CD4-positive, CD25-positive, alpha-beta regulatory T cell (primary cell): ENCODE results near the gene CHST15. TPM values are rescaled to one million over a fixed set of nuclear protein-coding genes. Genes with fewer than 3 reads are reported as not detected.

Source experiments
- ATAC-seq, 2 donors: fragments of 150-1000 bp; cut with Tn5 transposase; one replicate each; pipeline ENCODE4 v1.10.0; 2021; ENCODE audit warnings: low read depth in 2 of 2, moderate number of reproducible peaks in 2 of 2, moderate library complexity in 1 of 2
- DNase-seq, 3 donors: peaks; one replicate each; pipeline versions ENCODE4 v3.0.0 to v3.0.0-alpha.2; 2012 to 2022; ENCODE audit warnings: mixed read lengths in 1 of 3
- H3K27ac ChIP-seq: one replicate; pipeline ENCODE4 v1.7.0; 2013; ENCODE audit warnings: mild to moderate bottlenecking, low read length; ENCODE audit not compliant: insufficient read depth, poor library complexity, severe bottlenecking
- H3K27me3 ChIP-seq: one replicate; pipeline ENCODE4 v1.7.0; 2013; ENCODE audit warnings: low read length; ENCODE audit not compliant: control insufficient read depth, insufficient read depth
- H3K36me3 ChIP-seq: one replicate; pipeline ENCODE4 v1.7.0; 2013; ENCODE audit warnings: mild to moderate bottlenecking, low read length, moderate library complexity; ENCODE audit not compliant: control insufficient read depth, insufficient read depth
- H3K4me1 ChIP-seq: 2 replicates; pipeline ENCODE4 v1.7.0; 2013; ENCODE audit warnings: mild to moderate bottlenecking, low read length; ENCODE audit not compliant: insufficient read depth, control insufficient read depth, poor library complexity, severe bottlenecking
- H3K4me3 ChIP-seq: one replicate; pipeline ENCODE4 v1.7.0; 2013; ENCODE audit warnings: low read depth, mild to moderate bottlenecking, low read length, moderate library complexity
- H3K9me3 ChIP-seq, 2 experiments: 1 replicate in 1 of 2; 2 replicates in 1 of 2; pipeline ENCODE4 v1.7.0; 2013; ENCODE audit warnings: low read length in 2 of 2, mild to moderate bottlenecking in 1 of 2, moderate library complexity in 1 of 2; ENCODE audit not compliant: control insufficient read depth in 2 of 2
- H3K27ac Mint-ChIP-seq, 3 donors: one replicate each; pipeline ENCODE4 v1.8.0; 2020 to 2022; ENCODE audit warnings: mild to moderate bottlenecking in 3 of 3, mixed read lengths in 3 of 3, moderate library complexity in 2 of 3
- H3K27me3 Mint-ChIP-seq: one replicate; pipeline ENCODE4 v1.8.0; 2022; ENCODE audit warnings: mild to moderate bottlenecking, mixed read lengths
- H3K36me3 Mint-ChIP-seq: one replicate; pipeline ENCODE4 v1.8.0; 2020; ENCODE audit warnings: mixed read lengths
- H3K4me1 Mint-ChIP-seq, 4 donors: one replicate each; pipeline ENCODE4 v1.8.0; 2020 to 2022; ENCODE audit warnings: mixed read lengths in 4 of 4, mild to moderate bottlenecking in 1 of 4
- H3K4me3 Mint-ChIP-seq, 4 donors: one replicate each; pipeline ENCODE4 v1.8.0; 2020 to 2022; ENCODE audit warnings: mild to moderate bottlenecking in 4 of 4, mixed read lengths in 4 of 4, moderate library complexity in 3 of 4
- H3K9me3 Mint-ChIP-seq, 7 donors: one replicate each; pipeline ENCODE4 v1.8.0; 2020 to 2022; ENCODE audit warnings: mixed read lengths in 7 of 7, mild to moderate bottlenecking in 3 of 7, moderate library complexity in 2 of 7
- polyA plus RNA-seq, 4 donors: library from polyadenylated mRNA; unstranded; fragments of 300-500 nt; fragmentation: Illumina TruSeq; gene quantifications; one replicate each; pipeline ENCODE4 v1.2.3, GENCODE V29; 2021
- total RNA-seq: library from RNA; stranded (reverse); gene quantifications from one replicate; pipeline ENCODE4 v1.2.3, GENCODE V29; 2022

CHST15 gene
- total and polyA plus RNA-seq, 5 donors from 2014 or later = 0.13 to 0.47 (median 0.27) TPM; not detected in 1

- Histone ChIP-seq H3K4me3 (no peak overlapping the region), H3K4me1 (no peaks in the 10 kb centered on the region), H3K9me3 (no peaks in the 10 kb centered on the region), H3K36me3 (no peaks in the 10 kb centered on the region), H3K27ac (no peak overlapping the region), H3K27me3 (no peaks in the 10 kb centered on the region)
- no peaks in the 10 kb centered on the region for H3K36me3 Mint-ChIP-seq
- peaks cover 0 to 5% (median 0%) of the 10 kb centered on the region in 7 donors for H3K9me3 Mint-ChIP-seq
- H3K27ac Mint-ChIP-seq = peak overlapping the region in 1 of 3 donors; percentile 53
- ATAC-seq (no peak), DNase-seq (no peak)
- H3K4me3 Mint-ChIP-seq = no peak overlapping the region
- peaks cover 13% of the 10 kb centered on the region for H3K27me3 Mint-ChIP-seq
- H3K4me1 Mint-ChIP-seq = no peaks in the 10 kb centered on the region
These were observed 50.6 kb downstream of the CHST15 start for GRCh38 chr10:124042656-124043309.

DNA sequence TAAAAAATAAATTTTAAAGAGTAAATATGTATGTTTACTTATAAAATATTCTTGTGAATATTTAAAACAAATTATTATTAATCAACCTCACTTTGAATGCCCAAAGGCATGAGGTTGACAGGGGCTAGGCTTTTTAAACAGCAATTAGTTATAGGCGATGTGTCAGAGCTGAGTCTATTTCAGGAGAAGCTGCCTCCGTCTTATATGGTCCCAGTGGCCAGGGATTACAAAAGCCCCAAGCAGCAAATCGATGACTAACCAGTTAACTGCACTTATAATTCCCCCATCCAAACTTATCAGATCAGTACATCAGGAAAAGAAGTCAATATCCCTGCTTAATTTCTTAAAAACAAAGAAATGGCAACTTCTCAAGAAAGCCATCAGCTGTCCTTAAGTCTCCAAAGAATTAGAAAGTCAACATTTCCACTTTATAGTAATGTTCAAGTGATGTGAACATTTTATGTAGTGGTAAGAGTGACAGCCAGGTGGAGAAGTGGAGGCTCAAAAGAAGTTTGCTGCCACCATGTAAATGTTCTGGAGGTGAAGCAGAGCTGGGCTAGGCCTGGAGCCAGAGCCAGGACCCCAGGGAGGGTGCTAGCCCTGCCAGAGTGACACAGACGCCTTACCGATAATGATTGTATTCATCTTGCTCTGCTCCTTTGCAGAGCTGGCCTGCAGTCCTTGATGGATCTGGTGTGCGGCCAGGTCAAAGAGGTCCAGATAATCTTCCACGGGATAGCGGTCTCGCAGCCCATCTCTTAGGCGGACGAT is 51.5 kb downstream of the CHST15 start:
- Histone ChIP-seq H3K4me1 (no peaks in the 10 kb centered on the region), H3K9me3 (no peaks in the 10 kb centered on the region), H3K4me3 (no peak overlapping the region), H3K36me3 (no peaks in the 10 kb centered on the region), H3K27ac (no peak overlapping the region), H3K27me3 (no peaks in the 10 kb centered on the region)
- H3K27me3 Mint-ChIP-seq = peaks cover 13% of the 10 kb centered on the region
- H3K36me3 Mint-ChIP-seq = no peaks in the 10 kb centered on the region
- H3K27ac Mint-ChIP-seq = no peak overlapping the region
- no peak for DNase-seq
- no peak for ATAC-seq
- no peaks in the 10 kb centered on the region for H3K4me1 Mint-ChIP-seq
- H3K4me3 Mint-ChIP-seq = no peak overlapping the region
- peaks cover 0 to 5% (median 0%) of the 10 kb centered on the region in 7 donors for H3K9me3 Mint-ChIP-seq

- Histone ChIP-seq H3K27me3 (no peaks in the 10 kb centered on the region), H3K36me3 (no peaks in the 10 kb centered on the region), H3K27ac (no peak overlapping the region), H3K4me1 (peaks cover 3% of the 10 kb centered on the region), H3K4me3 (no peak overlapping the region), H3K9me3 (no peaks in the 10 kb centered on the region)
- H3K27me3 Mint-ChIP-seq = peaks cover 20% of the 10 kb centered on the region
- H3K9me3 Mint-ChIP-seq = peaks cover 0 to 4% (median 0%) of the 10 kb centered on the region in 7 donors
- ATAC-seq (no peak), DNase-seq (no peak)
- H3K4me1 Mint-ChIP-seq = peaks cover 0 to 5% (median 4%) of the 10 kb centered on the region in 4 donors
- no peaks in the 10 kb centered on the region for H3K36me3 Mint-ChIP-seq
- no peak overlapping the region for H3K4me3 Mint-ChIP-seq
- no peak overlapping the region for H3K27ac Mint-ChIP-seq
These were observed 52.8 kb downstream of the CHST15 start for GRCh38 chr10:124040451-124041188.

DNA sequence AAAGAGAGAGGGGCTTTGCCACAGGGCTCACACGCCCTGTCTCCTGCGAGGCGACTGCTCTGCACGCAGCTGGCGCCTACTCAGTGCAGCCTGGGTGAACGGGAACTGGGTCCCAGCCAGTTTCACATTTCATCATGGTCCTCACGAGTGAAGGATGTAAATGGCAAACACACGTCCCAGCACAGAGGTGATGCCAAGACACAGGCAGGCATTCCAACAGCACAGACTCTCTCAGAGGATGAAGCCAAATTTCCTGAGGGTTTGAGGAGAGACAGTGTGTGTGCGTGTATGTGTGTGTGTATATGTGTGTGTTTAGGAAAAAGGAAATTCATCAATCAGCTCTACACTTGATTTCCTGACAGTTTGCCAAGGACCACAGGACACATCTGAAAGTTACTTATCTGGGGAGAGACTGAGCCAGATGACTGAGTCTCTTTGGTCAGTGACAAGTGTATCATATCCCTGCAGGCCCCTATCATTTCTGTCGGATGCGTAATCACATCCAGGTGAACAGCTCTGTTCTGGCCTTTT is 53.9 kb downstream of the CHST15 start:
- Histone ChIP-seq H3K4me1 (peaks cover 12% of the 10 kb centered on the region), H3K36me3 (no peaks in the 10 kb centered on the region), H3K4me3 (no peak overlapping the region), H3K27ac (no peak overlapping the region), H3K27me3 (no peaks in the 10 kb centered on the region), H3K9me3 (no peaks in the 10 kb centered on the region)
- Mint-ChIP-seq H3K27ac (no peak overlapping the region), H3K27me3 (peaks cover 22% of the 10 kb centered on the region), H3K9me3 (peaks cover 0 to 2% (median 0%) of the 10 kb centered on the region in 7 donors), H3K4me3 (no peak overlapping the region), H3K4me1 (peaks cover 0 to 8% (median 6%) of the 10 kb centered on the region in 4 donors), H3K36me3 (no peaks in the 10 kb centered on the region)
- ATAC-seq (no peak), DNase-seq (no peak)

GRCh38 chr10:124037784-124038183 is 55.6 kb downstream of the CHST15 start:
- Mint-ChIP-seq H3K27me3 (peaks cover 22% of the 10 kb centered on the region), H3K4me3 (peak overlapping the region in 1 of 4 donors; percentile 81), H3K4me1 (peaks cover 0 to 8% (median 6%) of the 10 kb centered on the region in 4 donors), H3K27ac (no peak overlapping the region), H3K36me3 (no peaks in the 10 kb centered on the region), H3K9me3 (no peaks in the 10 kb centered on the region)
- ATAC-seq = no peak
- DNase-seq = no peak
- H3K4me1 ChIP-seq = peaks cover 12% of the 10 kb centered on the region
- no peaks in the 10 kb centered on the region for H3K36me3 ChIP-seq
- H3K9me3 ChIP-seq = no peaks in the 10 kb centered on the region
- no peak overlapping the region for H3K27ac ChIP-seq
- no peaks in the 10 kb centered on the region for H3K27me3 ChIP-seq
- H3K4me3 ChIP-seq = no peak overlapping the region

DNA sequence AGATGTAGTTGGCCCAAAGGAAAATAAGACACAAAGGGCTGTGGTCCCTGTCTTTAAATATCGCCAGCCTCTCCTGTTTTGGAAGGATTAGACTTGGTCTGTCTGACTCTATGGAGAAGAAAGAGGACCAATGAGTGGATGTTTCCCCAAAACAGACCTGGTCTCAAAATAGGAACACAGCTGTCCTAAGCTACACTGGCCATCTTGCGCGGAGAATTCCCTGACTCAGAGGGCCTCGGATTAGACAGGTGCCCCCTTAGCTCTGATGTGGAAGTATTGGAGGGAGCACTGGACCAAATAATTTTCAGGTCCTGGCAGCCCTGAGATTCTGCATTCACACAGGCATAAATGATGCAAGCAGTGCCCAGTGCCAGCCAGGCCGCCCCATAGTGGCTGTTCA is 56.1 kb downstream of the CHST15 start:
- Mint-ChIP-seq H3K27me3 (peaks cover 22% of the 10 kb centered on the region), H3K36me3 (no peaks in the 10 kb centered on the region), H3K4me1 (peaks cover 0 to 8% (median 6%) of the 10 kb centered on the region in 4 donors), H3K9me3 (no peaks in the 10 kb centered on the region), H3K27ac (no peak overlapping the region), H3K4me3 (no peak overlapping the region)
- H3K4me3 ChIP-seq = no peak overlapping the region
- no peaks in the 10 kb centered on the region for H3K36me3 ChIP-seq
- H3K9me3 ChIP-seq = no peaks in the 10 kb centered on the region
- no peaks in the 10 kb centered on the region for H3K27me3 ChIP-seq
- H3K27ac ChIP-seq = no peak overlapping the region
- no peak for DNase-seq
- ATAC-seq = no peak
- peaks cover 12% of the 10 kb centered on the region for H3K4me1 ChIP-seq

GRCh38 chr10:124036746-124037145 is 56.7 kb downstream of the CHST15 start:
- peaks cover 0 to 8% (median 6%) of the 10 kb centered on the region in 4 donors for H3K4me1 Mint-ChIP-seq
- peaks cover 22% of the 10 kb centered on the region for H3K27me3 Mint-ChIP-seq
- H3K27ac ChIP-seq = no peak overlapping the region
- no peaks in the 10 kb centered on the region for H3K36me3 Mint-ChIP-seq
- H3K4me3 ChIP-seq = no peak overlapping the region
- no peaks in the 10 kb centered on the region for H3K9me3 Mint-ChIP-seq
- H3K27me3 ChIP-seq = no peaks in the 10 kb centered on the region
- no peaks in the 10 kb centered on the region for H3K9me3 ChIP-seq
- ATAC-seq (no peak), DNase-seq (no peak)
- peaks cover 12% of the 10 kb centered on the region for H3K4me1 ChIP-seq
- H3K36me3 ChIP-seq = no peaks in the 10 kb centered on the region
- no peak overlapping the region for H3K27ac Mint-ChIP-seq
- no peak overlapping the region for H3K4me3 Mint-ChIP-seq
